Transverse colon (tissue), 4 donors: Measurements from ENCODE around the gene TDRD1.

Source experiments
- EP300 ChIP-seq: sonication (generic); formaldehyde crosslinking; IDR thresholded peaks from one replicate; pipeline ENCODE4 v1.6.1; 2017; ENCODE audit warnings: antibody characterized with exemption, low read depth
- POLR2A ChIP-seq: fragments of 450-650 bp; IDR thresholded peaks from one replicate; pipeline ENCODE4 v1.6.1; 2016; ENCODE audit warnings: antibody characterized with exemption, mild to moderate bottlenecking, moderate library complexity
- POLR2AphosphoS5 ChIP-seq, 3 donors: sonication (generic); formaldehyde crosslinking; IDR thresholded peaks; one replicate each; pipeline ENCODE4 v1.6.1; 2016; ENCODE audit warnings: antibody characterized with exemption in 3 of 3
- TF ChIP-seq, protein P1 (sequence below), 5 experiments: fragments of 200-600 bp in 3 of 5; fragments of 450-650 bp in 2 of 5; sonication (generic) in 3 of 5; IDR thresholded peaks; 1 replicate in 2 of 5; 2 replicates in 3 of 5; pipeline ENCODE4 v1.5.1; 2016 to 2017; ENCODE audit warnings: antibody characterized with exemption in 5 of 5, inconsistent platforms in 3 of 5, mild to moderate bottlenecking in 2 of 5, moderate library complexity in 1 of 5

DNA sequence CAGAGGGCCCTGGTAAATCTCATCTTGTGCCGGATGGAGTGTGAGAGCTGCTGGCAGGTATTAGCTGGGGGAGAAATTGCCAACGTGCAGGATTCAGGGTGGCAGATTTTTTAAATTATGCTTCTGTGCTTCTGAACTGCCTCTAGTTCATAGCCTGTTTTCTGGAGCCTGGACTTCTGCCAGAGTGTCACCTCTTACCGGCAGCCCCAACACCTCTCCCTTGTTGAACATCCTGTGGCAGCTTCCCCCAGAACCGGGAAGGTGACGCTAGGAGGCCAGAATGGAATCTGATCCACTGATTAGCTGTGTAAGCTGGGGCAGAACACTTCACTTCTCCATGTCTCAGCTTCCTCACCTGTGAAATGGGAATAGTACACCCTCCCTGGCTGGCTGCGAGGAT lies 65.0 kb downstream of the TDRD1 start:
- TF ChIP-seq, protein P1, sequence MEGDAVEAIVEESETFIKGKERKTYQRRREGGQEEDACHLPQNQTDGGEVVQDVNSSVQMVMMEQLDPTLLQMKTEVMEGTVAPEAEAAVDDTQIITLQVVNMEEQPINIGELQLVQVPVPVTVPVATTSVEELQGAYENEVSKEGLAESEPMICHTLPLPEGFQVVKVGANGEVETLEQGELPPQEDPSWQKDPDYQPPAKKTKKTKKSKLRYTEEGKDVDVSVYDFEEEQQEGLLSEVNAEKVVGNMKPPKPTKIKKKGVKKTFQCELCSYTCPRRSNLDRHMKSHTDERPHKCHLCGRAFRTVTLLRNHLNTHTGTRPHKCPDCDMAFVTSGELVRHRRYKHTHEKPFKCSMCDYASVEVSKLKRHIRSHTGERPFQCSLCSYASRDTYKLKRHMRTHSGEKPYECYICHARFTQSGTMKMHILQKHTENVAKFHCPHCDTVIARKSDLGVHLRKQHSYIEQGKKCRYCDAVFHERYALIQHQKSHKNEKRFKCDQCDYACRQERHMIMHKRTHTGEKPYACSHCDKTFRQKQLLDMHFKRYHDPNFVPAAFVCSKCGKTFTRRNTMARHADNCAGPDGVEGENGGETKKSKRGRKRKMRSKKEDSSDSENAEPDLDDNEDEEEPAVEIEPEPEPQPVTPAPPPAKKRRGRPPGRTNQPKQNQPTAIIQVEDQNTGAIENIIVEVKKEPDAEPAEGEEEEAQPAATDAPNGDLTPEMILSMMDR (IDR thresholded peaks at IDR 0.05): no peak
- no peak for TF ChIP-seq POLR2A
- TF ChIP-seq POLR2AphosphoS5 (IDR thresholded peaks at IDR 0.05): no peak
- TF ChIP-seq EP300: no peak
